ENCODE results near the gene SPPL2C. TPM values are rescaled to one million over a fixed set of nuclear protein-coding genes. Genes with fewer than 3 reads are reported as not detected.

SPPL2C gene
- total RNA-seq, 2 experiments from 2014 or later, result not detected

- DNase-seq (no peak), ATAC-seq (ENCODE audit: low read depth) (no peak)
- Mint-ChIP-seq H3K4me3 (peak overlapping the region; percentile 71), H3K36me3 (no peaks in the 10 kb centered on the region), H3K27me3 (peaks cover 74% of the 10 kb centered on the region), H3K27ac (no peak overlapping the region), H3K4me1 (peaks cover 10% of the 10 kb centered on the region), H3K9me3 (no peaks in the 10 kb centered on the region)
- POLR2A ChIA-PET, result no interaction called here
These were observed 49.0 kb downstream of the SPPL2C start for GRCh38 chr17:45893725-45894021.

GRCh38 chr17:45894022-45894784, 49.5 kb downstream of the SPPL2C start, which contains the start of gene MAPT:
Gene MAPT, plus strand, starts transcription at chr17:45894554. Its CDS starts 67,784 bp downstream, at chr17:45962338.
- peak; percentile 91 for ATAC-seq (ENCODE audit: low read depth)
- H3K27me3 Mint-ChIP-seq, result peaks cover 79% of the 10 kb centered on the region
- H3K4me3 Mint-ChIP-seq, result peak within 1 kb of the TSS; percentile 81
- no peak within 1 kb of the TSS for H3K27ac Mint-ChIP-seq
- DNase-seq, result peak; percentile 88
- no peaks in the 10 kb centered on the region for H3K9me3 Mint-ChIP-seq
- peaks cover 10% of the 10 kb centered on the region for H3K4me1 Mint-ChIP-seq
- no peaks in the 10 kb centered on the region for H3K36me3 Mint-ChIP-seq
- POLR2A ChIA-PET, result no interaction called here

GRCh38 chr17:45895304-45895968, 50.8 kb downstream of the SPPL2C start:
- DNase-seq (peak; percentile 49), ATAC-seq (ENCODE audit: low read depth) (no peak)
- POLR2A ChIA-PET, result no interaction called here
- Mint-ChIP-seq H3K27me3 (peaks cover 84% of the 10 kb centered on the region), H3K36me3 (no peaks in the 10 kb centered on the region), H3K27ac (no peak overlapping the region), H3K4me1 (peaks cover 10% of the 10 kb centered on the region), H3K9me3 (no peaks in the 10 kb centered on the region), H3K4me3 (peak overlapping the region; percentile 81)

DNA sequence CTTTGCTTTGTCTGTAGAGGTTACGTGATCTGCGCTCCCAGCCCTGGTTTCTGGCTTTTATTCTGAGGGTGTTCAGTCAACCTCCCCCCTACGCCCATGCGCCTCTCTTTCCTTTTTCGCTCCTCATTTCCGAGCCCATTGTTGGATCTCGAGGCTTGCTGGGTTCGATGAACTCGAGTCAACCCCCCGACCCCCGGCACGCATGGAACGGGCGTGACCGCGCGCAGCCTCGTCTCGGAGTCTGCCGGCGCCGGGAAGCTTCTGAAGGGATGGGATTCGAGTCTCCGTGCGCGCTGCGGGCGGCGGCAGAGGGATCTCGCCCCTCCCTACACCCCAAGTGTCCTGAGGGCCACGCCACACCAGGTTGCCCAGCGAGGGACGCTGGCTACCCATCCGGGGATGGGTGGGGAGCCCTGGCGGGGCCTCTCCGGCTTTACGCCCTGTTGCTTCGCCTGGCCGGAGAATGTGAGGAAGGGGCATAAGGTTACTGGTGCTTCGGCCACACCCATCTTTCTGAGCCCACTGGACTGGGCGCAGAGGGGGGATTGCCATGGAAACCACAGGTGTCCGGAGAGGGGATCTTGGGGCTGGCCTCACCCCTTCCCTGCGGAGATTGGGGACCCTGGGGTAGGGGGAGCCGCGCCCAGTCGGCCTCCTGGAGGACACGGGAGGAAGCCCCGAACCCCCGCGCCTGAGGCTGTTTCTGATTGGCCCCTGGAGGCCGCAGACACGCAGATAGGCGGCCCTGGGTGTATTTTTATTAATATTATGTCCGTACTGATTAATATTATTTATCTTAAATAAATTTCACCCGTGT, 51.5 kb downstream of the SPPL2C start:
- POLR2A ChIA-PET, result no interaction called here
- H3K4me1 Mint-ChIP-seq, result peaks cover 10% of the 10 kb centered on the region
- no peak for DNase-seq
- H3K36me3 Mint-ChIP-seq, result no peaks in the 10 kb centered on the region
- H3K9me3 Mint-ChIP-seq, result no peaks in the 10 kb centered on the region
- no peak for ATAC-seq (ENCODE audit: low read depth)
- H3K27me3 Mint-ChIP-seq, result peaks cover 80% of the 10 kb centered on the region
- H3K4me3 Mint-ChIP-seq, result peak overlapping the region; percentile 52
- H3K27ac Mint-ChIP-seq, result no peak overlapping the region

Other genes with a start within 250 kb of the SPPL2C start
- gene CRHR1, start 60.6 kb upstream of the SPPL2C start, total RNA-seq, result not detected
- under 1 TPM; 0.69 to 0.74 TPM for gene MAPT, start 49.7 kb downstream of the SPPL2C start, total RNA-seq
- gene STH, start 154.4 kb downstream of the SPPL2C start, total RNA-seq, result not detected